DOHH2 (cell line): ENCODE results near the gene KLRC4.
"Not testable (repeated sequence)": the region's sequence is repeated elsewhere in the genome, so short reads cannot be mapped to it uniquely, and the experiment has no call there.

Source experiments
- H3F3A ChIP-seq: fragments of 200-600 bp; sonication (generic), shearing (Covaris generic); 2 replicates; pipeline ENCODE4 v1.6.0; 2016; ENCODE audit warnings: antibody characterized with exemption, mild to moderate bottlenecking; ENCODE audit not compliant: control insufficient read depth, insufficient read depth
- H3K27ac ChIP-seq: fragments of 200-600 bp; sonication (generic); 2 replicates; pipeline ENCODE4 v1.5.1; 2014; ENCODE audit warnings: low read depth, mild to moderate bottlenecking, low read length, moderate library complexity
- H3K27me3 ChIP-seq: fragments of 200-600 bp; sonication (generic); 2 replicates; pipeline ENCODE4 v1.6.1; 2014; ENCODE audit warnings: mild to moderate bottlenecking, low read length, mixed read lengths; ENCODE audit not compliant: control insufficient read depth
- H3K36me3 ChIP-seq: fragments of 200-600 bp; sonication (generic); 2 replicates; pipeline ENCODE4 v1.6.1; 2014; ENCODE audit warnings: mild to moderate bottlenecking, low read length, moderate library complexity, mixed read lengths; ENCODE audit not compliant: control insufficient read depth
- H3K4me1 ChIP-seq: fragments of 200-600 bp; sonication (generic); 2 replicates; pipeline ENCODE4 v1.6.1; 2014; ENCODE audit warnings: mild to moderate bottlenecking, low read length, mixed read lengths; ENCODE audit not compliant: control insufficient read depth
- H3K4me2 ChIP-seq: fragments of 200-600 bp; sonication (generic); 2 replicates; pipeline ENCODE4 v1.6.0; 2014; ENCODE audit warnings: mild to moderate bottlenecking, low read length, moderate library complexity
- H3K4me3 ChIP-seq: fragments of 200-600 bp; sonication (generic); 2 replicates; pipeline ENCODE4 v1.5.1; 2014; ENCODE audit warnings: mild to moderate bottlenecking, low read length, mixed read lengths
- H3K79me2 ChIP-seq: fragments of 200-600 bp; sonication (generic); 2 replicates; pipeline ENCODE4 v1.6.1; 2014; ENCODE audit warnings: mild to moderate bottlenecking, low read length, mixed read lengths; ENCODE audit not compliant: control insufficient read depth
- H3K9me2 ChIP-seq: fragments of 200-600 bp; sonication (generic); replicated peaks from 2 replicates; pipeline ENCODE4 v1.6.1; 2014; ENCODE audit warnings: mild to moderate bottlenecking, low read length, mixed read lengths; ENCODE audit not compliant: control insufficient read depth
- H3K9me3 ChIP-seq: fragments of 200-600 bp; sonication (generic); 2 replicates; pipeline ENCODE4 v1.6.1; 2014; ENCODE audit warnings: antibody characterized with exemption, low read length, mixed read lengths; ENCODE audit not compliant: control insufficient read depth, insufficient read depth
- H4K20me1 ChIP-seq: fragments of 200-600 bp; sonication (generic); 2 replicates; pipeline ENCODE4 v1.6.0; 2014; ENCODE audit warnings: low read depth, mild to moderate bottlenecking, antibody characterized with exemption, low read length, moderate library complexity; ENCODE audit not compliant: control insufficient read depth, insufficient read depth
- EZH2phosphoT487 ChIP-seq: fragments of 200-600 bp; sonication (generic); IDR thresholded peaks from 2 replicates; pipeline ENCODE4 v1.6.1; 2017; ENCODE audit warnings: borderline replicate concordance, mild to moderate bottlenecking, antibody characterized with exemption, low read length, moderate library complexity, mixed read lengths
- TF ChIP-seq, protein P1 (sequence below): fragments of 200-600 bp; sonication (generic); IDR thresholded peaks from one replicate; pipeline ENCODE4 v1.5.1; 2014; ENCODE audit warnings: antibody characterized with exemption, mild to moderate bottlenecking, low read depth, low read length; ENCODE audit not compliant: poor library complexity, severe bottlenecking

Gene KLRC4

DNA sequence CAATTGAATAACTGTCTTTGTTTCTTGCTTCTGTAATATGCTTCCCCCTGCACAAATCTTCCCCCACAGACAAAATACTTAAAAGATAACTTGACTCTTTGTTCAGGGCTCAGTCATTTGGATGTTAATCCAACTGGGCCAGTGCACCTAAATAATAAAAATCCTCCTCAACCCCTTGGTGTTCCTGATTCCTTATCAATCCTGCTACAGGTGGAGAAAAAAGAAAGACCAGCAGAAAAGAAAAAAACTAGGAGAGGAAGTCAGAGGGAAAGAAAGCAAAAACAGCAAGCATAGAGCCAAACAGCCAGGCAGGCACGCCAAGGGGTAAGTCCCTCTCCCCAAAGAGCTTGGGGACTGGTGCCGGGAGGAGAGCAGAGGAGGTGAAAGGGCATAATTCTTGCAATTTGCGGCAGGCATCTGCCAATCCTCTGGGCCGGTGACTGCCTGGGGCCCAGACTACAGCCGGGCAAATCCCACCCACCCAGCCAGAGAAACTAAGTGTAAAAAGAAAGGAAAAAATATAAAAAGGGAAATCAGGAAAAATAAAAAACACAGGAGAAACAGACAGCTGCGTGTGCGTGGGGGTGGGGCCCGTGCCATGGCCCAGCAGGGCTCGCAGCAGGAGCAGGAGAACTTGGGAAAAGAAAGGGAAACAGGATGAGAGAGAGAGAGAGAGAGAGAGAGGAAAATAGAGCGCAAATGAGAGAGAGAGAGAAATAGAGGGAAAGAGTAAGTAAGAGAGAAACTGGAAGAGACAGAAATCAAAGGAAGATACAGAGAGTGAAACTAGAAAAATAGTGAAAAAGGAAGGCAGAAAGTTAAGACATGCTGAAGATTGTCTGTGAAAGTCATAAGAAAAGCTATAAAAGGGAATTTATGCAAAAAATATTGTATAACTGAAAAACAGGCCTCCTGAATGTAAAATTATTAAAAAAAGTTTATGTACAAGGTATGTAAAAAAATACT, 41.1 kb downstream of the KLRC4 start:
- Histone ChIP-seq H3K27me3 (no peaks in the 10 kb centered on the region), H3K4me2 (no peak overlapping the region), H3F3A (no peaks in the 10 kb centered on the region), H3K79me2 (no peaks in the 10 kb centered on the region), H3K36me3 (no peaks in the 10 kb centered on the region), H3K4me1 (peaks cover 22% of the 10 kb centered on the region), H3K9me2 (no peaks in the 10 kb centered on the region), H4K20me1 (no peaks in the 10 kb centered on the region), H3K4me3 (no peak overlapping the region), H3K27ac (no peak overlapping the region), H3K9me3 (peaks cover 10% of the 10 kb centered on the region; the same call in 1 of the 2 replicates)
- TF ChIP-seq, protein P1, sequence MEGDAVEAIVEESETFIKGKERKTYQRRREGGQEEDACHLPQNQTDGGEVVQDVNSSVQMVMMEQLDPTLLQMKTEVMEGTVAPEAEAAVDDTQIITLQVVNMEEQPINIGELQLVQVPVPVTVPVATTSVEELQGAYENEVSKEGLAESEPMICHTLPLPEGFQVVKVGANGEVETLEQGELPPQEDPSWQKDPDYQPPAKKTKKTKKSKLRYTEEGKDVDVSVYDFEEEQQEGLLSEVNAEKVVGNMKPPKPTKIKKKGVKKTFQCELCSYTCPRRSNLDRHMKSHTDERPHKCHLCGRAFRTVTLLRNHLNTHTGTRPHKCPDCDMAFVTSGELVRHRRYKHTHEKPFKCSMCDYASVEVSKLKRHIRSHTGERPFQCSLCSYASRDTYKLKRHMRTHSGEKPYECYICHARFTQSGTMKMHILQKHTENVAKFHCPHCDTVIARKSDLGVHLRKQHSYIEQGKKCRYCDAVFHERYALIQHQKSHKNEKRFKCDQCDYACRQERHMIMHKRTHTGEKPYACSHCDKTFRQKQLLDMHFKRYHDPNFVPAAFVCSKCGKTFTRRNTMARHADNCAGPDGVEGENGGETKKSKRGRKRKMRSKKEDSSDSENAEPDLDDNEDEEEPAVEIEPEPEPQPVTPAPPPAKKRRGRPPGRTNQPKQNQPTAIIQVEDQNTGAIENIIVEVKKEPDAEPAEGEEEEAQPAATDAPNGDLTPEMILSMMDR, result no peak
- no peak for TF ChIP-seq EZH2phosphoT487

DNA sequence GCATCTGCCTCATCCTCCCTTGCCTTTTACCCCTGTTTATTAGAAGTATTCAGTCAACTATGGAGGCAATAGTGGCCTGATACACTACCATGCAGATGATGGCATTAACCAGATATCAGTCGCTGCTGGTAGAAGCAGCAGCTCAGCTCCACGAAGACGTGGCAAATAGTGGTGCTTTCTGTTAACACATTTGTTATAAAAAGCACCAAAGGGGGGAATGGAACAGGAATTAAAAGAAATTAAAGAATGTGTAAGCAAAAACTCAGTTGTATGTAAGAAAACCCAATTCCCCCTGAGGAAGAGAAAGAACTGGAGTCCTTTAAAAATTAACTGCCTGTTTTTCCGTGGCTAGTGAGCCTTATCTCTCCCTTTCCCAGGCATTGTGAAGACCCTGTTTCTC, 41.8 kb downstream of the KLRC4 start:
- H3K79me2 ChIP-seq, H3K27ac ChIP-seq, H4K20me1 ChIP-seq, H3F3A ChIP-seq, H3K4me3 ChIP-seq, H3K9me2 ChIP-seq, H3K27me3 ChIP-seq, H3K9me3 ChIP-seq, H3K4me2 ChIP-seq, H3K36me3 ChIP-seq: not testable (repeated sequence)
- peaks cover 22% of the 10 kb centered on the region for H3K4me1 ChIP-seq

DNA sequence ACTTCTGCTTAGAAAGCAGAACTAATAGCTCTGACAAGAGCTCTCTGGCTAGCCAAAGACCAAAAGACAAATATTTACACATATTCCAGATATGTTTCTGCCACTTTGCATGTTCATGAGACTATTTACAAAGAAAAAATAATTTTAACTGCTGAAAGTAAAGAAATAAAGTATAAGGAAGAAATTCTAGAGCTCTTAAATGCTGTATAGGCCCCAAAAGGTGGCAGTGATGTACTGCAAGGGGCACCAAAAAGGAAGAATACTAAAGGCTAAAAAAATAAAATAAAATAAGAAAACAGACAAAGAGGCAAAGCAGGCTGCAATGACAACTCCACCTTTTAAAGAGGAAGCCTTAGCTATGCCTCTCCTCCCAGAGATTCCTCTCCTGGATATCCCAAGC, 42.7 kb downstream of the KLRC4 start:
- no peak overlapping the region for H3K4me3 ChIP-seq

More for the DNA sequence above, 42.7 kb downstream of the KLRC4 start:
- no peaks in the 10 kb centered on the region for H3K79me2 ChIP-seq
- no peaks in the 10 kb centered on the region for H3K27me3 ChIP-seq
- no peaks in the 10 kb centered on the region for H3F3A ChIP-seq
- no peaks in the 10 kb centered on the region for H4K20me1 ChIP-seq
- no peak for TF ChIP-seq EZH2phosphoT487
- TF ChIP-seq, protein P1, result no peak
- no peaks in the 10 kb centered on the region for H3K9me2 ChIP-seq
- H3K9me3 ChIP-seq, result peaks cover 10% of the 10 kb centered on the region; the same call in 1 of the 2 replicates
- no peak overlapping the region for H3K4me2 ChIP-seq
- H3K4me1 ChIP-seq, result peaks cover 18% of the 10 kb centered on the region
- H3K36me3 ChIP-seq, result no peaks in the 10 kb centered on the region
- H3K27ac ChIP-seq, result no peak overlapping the region
